ENCODE results near the gene RTP5.

RTP5 gene

GRCh38 chr2:241869087-241869961, at the start of gene RTP5:
Gene RTP5, plus strand, starts transcription at chr2:241869729. Its CDS starts 28 bp downstream, at chr2:241869757.
- DNase-seq (ENCODE audit: low spot score) = no peak

- peak; percentile 5 for DNase-seq (ENCODE audit: low spot score)
These were observed 49.4 kb upstream of the RTP5 start for GRCh38 chr2:241819947-241820624.

- DNase-seq (ENCODE audit: low spot score) = peak; percentile 37
These were observed 48.7 kb upstream of the RTP5 start for GRCh38 chr2:241820625-241821384.

- peak; percentile 7 for DNase-seq (ENCODE audit: low spot score)
These were observed 47.9 kb upstream of the RTP5 start for GRCh38 chr2:241821460-241822263.

GRCh38 chr2:241822264-241822623, 47.3 kb upstream of the RTP5 start:
- DNase-seq (ENCODE audit: low spot score) = peak; percentile 8

GRCh38 chr2:241823531-241824437, 45.7 kb upstream of the RTP5 start:
- DNase-seq (ENCODE audit: low spot score) = peak; percentile 5

- DNase-seq (ENCODE audit: low spot score) = no peak
These were observed 42.1 kb upstream of the RTP5 start for GRCh38 chr2:241827394-241827793.

GRCh38 chr2:241833101-241833663, 36.3 kb upstream of the RTP5 start:
- no peak for DNase-seq (ENCODE audit: low spot score)

GRCh38 chr2:241833756-241834526, 35.6 kb upstream of the RTP5 start:
- peak; percentile 4 for DNase-seq (ENCODE audit: low spot score)

- no peak for DNase-seq (ENCODE audit: low spot score)
These were observed 34.9 kb upstream of the RTP5 start for GRCh38 chr2:241834527-241835210.

- no peak for DNase-seq (ENCODE audit: low spot score)
These were observed 33.9 kb upstream of the RTP5 start for GRCh38 chr2:241835611-241836010.

- no peak for DNase-seq (ENCODE audit: low spot score)
These were observed 33.2 kb upstream of the RTP5 start for GRCh38 chr2:241836292-241836691.

- no peak for DNase-seq (ENCODE audit: low spot score)
These were observed 32.1 kb upstream of the RTP5 start for GRCh38 chr2:241837197-241837965.

GRCh38 chr2:241841181-241842066, 28.1 kb upstream of the RTP5 start:
- DNase-seq (ENCODE audit: low spot score) = no peak

GRCh38 chr2:241842067-241842415, 27.5 kb upstream of the RTP5 start:
- no peak for DNase-seq (ENCODE audit: low spot score)

GRCh38 chr2:241842620-241843211, 26.8 kb upstream of the RTP5 start:
- DNase-seq (ENCODE audit: low spot score) = peak; percentile 35
